ENCODE measurements around the gene GPHB5. TPM values are rescaled to one million over a fixed set of nuclear protein-coding genes. Genes with fewer than 3 reads are reported as not detected.

GPHB5 gene
- total RNA-seq, 1 donor: not detected

- Histone ChIP-seq H3K79me2 (ENCODE audit: insufficient read depth, low read length) (no peaks in the 10 kb centered on the region), H3K36me3 (ENCODE audit: insufficient read depth, low read length) (no peaks in the 10 kb centered on the region), H2AFZ (ENCODE audit: low read length) (no peak overlapping the region), H3K4me2 (ENCODE audit: insufficient read depth, low read length) (no peak overlapping the region), H3K9me3 (ENCODE audit: low read depth, low read length) (no peaks in the 10 kb centered on the region), H4K20me1 (ENCODE audit: insufficient read depth, low read length) (no peaks in the 10 kb centered on the region), H3K4me1 (ENCODE audit: insufficient read depth, low read length) (no peaks in the 10 kb centered on the region), H3K4me3 (ENCODE audit: insufficient read depth, low read length) (no peak overlapping the region), H3K27me3 (ENCODE audit: insufficient read depth, low read length) (no peaks in the 10 kb centered on the region), H3K27ac (ENCODE audit: low read depth, low read length) (no peak overlapping the region)
- TF ChIP-seq, protein P1, sequence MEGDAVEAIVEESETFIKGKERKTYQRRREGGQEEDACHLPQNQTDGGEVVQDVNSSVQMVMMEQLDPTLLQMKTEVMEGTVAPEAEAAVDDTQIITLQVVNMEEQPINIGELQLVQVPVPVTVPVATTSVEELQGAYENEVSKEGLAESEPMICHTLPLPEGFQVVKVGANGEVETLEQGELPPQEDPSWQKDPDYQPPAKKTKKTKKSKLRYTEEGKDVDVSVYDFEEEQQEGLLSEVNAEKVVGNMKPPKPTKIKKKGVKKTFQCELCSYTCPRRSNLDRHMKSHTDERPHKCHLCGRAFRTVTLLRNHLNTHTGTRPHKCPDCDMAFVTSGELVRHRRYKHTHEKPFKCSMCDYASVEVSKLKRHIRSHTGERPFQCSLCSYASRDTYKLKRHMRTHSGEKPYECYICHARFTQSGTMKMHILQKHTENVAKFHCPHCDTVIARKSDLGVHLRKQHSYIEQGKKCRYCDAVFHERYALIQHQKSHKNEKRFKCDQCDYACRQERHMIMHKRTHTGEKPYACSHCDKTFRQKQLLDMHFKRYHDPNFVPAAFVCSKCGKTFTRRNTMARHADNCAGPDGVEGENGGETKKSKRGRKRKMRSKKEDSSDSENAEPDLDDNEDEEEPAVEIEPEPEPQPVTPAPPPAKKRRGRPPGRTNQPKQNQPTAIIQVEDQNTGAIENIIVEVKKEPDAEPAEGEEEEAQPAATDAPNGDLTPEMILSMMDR (IDR thresholded peaks at IDR 0.05; ENCODE audit: extremely low read depth, low read depth, low read length): no peak
- DNase-seq (ENCODE audit: insufficient read length, low spot score, missing footprints): no peak
Measured at GRCh38 chr14:63273717-63274655, 44.7 kb downstream of the GPHB5 start.

- Histone ChIP-seq H3K36me3 (ENCODE audit: insufficient read depth, low read length) (no peaks in the 10 kb centered on the region), H3K79me2 (ENCODE audit: insufficient read depth, low read length) (no peaks in the 10 kb centered on the region), H3K27me3 (ENCODE audit: insufficient read depth, low read length) (no peaks in the 10 kb centered on the region), H3K9me3 (ENCODE audit: low read depth, low read length) (no peaks in the 10 kb centered on the region), H3K4me2 (ENCODE audit: insufficient read depth, low read length) (no peak overlapping the region), H3K4me1 (ENCODE audit: insufficient read depth, low read length) (no peaks in the 10 kb centered on the region), H4K20me1 (ENCODE audit: insufficient read depth, low read length) (no peaks in the 10 kb centered on the region), H2AFZ (ENCODE audit: low read length) (no peak overlapping the region), H3K27ac (ENCODE audit: low read depth, low read length) (no peak overlapping the region), H3K4me3 (ENCODE audit: insufficient read depth, low read length) (no peak overlapping the region)
- no peak for DNase-seq (ENCODE audit: insufficient read length, low spot score, missing footprints)
- TF ChIP-seq, protein P1 (IDR thresholded peaks at IDR 0.05; ENCODE audit: extremely low read depth, low read depth, low read length): no peak
Measured at GRCh38 chr14:63273129-63273528, 45.6 kb downstream of the GPHB5 start.

GRCh38 chr14:63269561-63270225 lies 49.0 kb downstream of the GPHB5 start:
- H3K9me3 ChIP-seq (ENCODE audit: low read depth, low read length): no peaks in the 10 kb centered on the region
- no peaks in the 10 kb centered on the region for H3K4me1 ChIP-seq (ENCODE audit: insufficient read depth, low read length)
- H3K27ac ChIP-seq (ENCODE audit: low read depth, low read length): no peak overlapping the region
- no peaks in the 10 kb centered on the region for H3K79me2 ChIP-seq (ENCODE audit: insufficient read depth, low read length)
- no peak overlapping the region for H2AFZ ChIP-seq (ENCODE audit: low read length)
- H3K27me3 ChIP-seq (ENCODE audit: insufficient read depth, low read length): no peaks in the 10 kb centered on the region
- no peaks in the 10 kb centered on the region for H3K36me3 ChIP-seq (ENCODE audit: insufficient read depth, low read length)
- H3K4me2 ChIP-seq (ENCODE audit: insufficient read depth, low read length): no peak overlapping the region
- H4K20me1 ChIP-seq (ENCODE audit: insufficient read depth, low read length): no peaks in the 10 kb centered on the region
- DNase-seq (ENCODE audit: insufficient read length, low spot score, missing footprints): no peak
- H3K4me3 ChIP-seq (ENCODE audit: insufficient read depth, low read length): no peak overlapping the region
- TF ChIP-seq, protein P1 (IDR thresholded peaks at IDR 0.05; ENCODE audit: extremely low read depth, low read depth, low read length): no peak

- no peaks in the 10 kb centered on the region for H3K4me1 ChIP-seq (ENCODE audit: insufficient read depth, low read length)
- no peaks in the 10 kb centered on the region for H3K79me2 ChIP-seq (ENCODE audit: insufficient read depth, low read length)
- H3K27ac ChIP-seq (ENCODE audit: low read depth, low read length): no peak overlapping the region
- no peak overlapping the region for H3K4me3 ChIP-seq (ENCODE audit: insufficient read depth, low read length)
- no peak overlapping the region for H2AFZ ChIP-seq (ENCODE audit: low read length)
- no peaks in the 10 kb centered on the region for H3K36me3 ChIP-seq (ENCODE audit: insufficient read depth, low read length)
- H3K27me3 ChIP-seq (ENCODE audit: insufficient read depth, low read length): no peaks in the 10 kb centered on the region
- TF ChIP-seq, protein P1 (IDR thresholded peaks at IDR 0.05; ENCODE audit: extremely low read depth, low read depth, low read length): no peak
- DNase-seq (ENCODE audit: insufficient read length, low spot score, missing footprints): no peak
- H3K9me3 ChIP-seq (ENCODE audit: low read depth, low read length): no peaks in the 10 kb centered on the region
- no peak overlapping the region for H3K4me2 ChIP-seq (ENCODE audit: insufficient read depth, low read length)
- no peaks in the 10 kb centered on the region for H4K20me1 ChIP-seq (ENCODE audit: insufficient read depth, low read length)
Measured at GRCh38 chr14:63268771-63269170, 50.0 kb downstream of the GPHB5 start.
